GM12891 (cell line): ENCODE results near the gene NRN1L.

Source experiments
- PAX5 ChIP-seq: IDR thresholded peaks from 2 replicates; pipeline ENCODE4 v1.6.1; 2011; ENCODE audit warnings: low read length, moderate library complexity, mild to moderate bottlenecking; ENCODE audit not compliant: insufficient read depth, severe bottlenecking
- POLR2A ChIP-seq: IDR thresholded peaks from 2 replicates; pipeline ENCODE4 v1.6.1; 2011; ENCODE audit warnings: low read depth, low read length, control low read depth
- POLR2AphosphoS5 ChIP-seq: IDR thresholded peaks from 2 replicates; pipeline ENCODE4 v1.6.1; 2011; ENCODE audit warnings: low read depth, low read length, control low read depth
- POU2F2 ChIP-seq: IDR thresholded peaks from 2 replicates; pipeline ENCODE4 v1.6.1; 2011; ENCODE audit warnings: low read depth, mild to moderate bottlenecking, control low read depth, low read length, moderate library complexity
- SPI1 ChIP-seq: IDR thresholded peaks from 2 replicates; pipeline ENCODE4 v1.6.1; 2011; ENCODE audit warnings: low read depth, low read length, control low read depth
- TAF1 ChIP-seq: IDR thresholded peaks from 2 replicates; pipeline ENCODE4 v1.6.1; 2011; ENCODE audit warnings: low read depth, low read length, control low read depth

GRCh38 chr16:67922221-67922620 is 37.5 kb downstream of the NRN1L start:
- TF ChIP-seq TAF1 (no peak), POLR2AphosphoS5 (no peak), POLR2A (no peak), PAX5 (no peak), SPI1 (no peak), POU2F2 (no peak)
